ENCODE results near the gene PARD3.

Gene PARD3

GRCh38 chr10:34618611-34619010 lies 196.5 kb downstream of the PARD3 start:
- Histone ChIP-seq H3K36me3 (ENCODE audit: control insufficient read depth, insufficient read depth, low read length) (no peaks in the 10 kb centered on the region), H3K4me1 (ENCODE audit: control insufficient read depth, insufficient read depth, low read length) (no peaks in the 10 kb centered on the region), H3K27me3 (ENCODE audit: control insufficient read depth, insufficient read depth, low read length, poor library complexity, severe bottlenecking) (no peaks in the 10 kb centered on the region), H3K4me3 (ENCODE audit: insufficient read depth, low read depth, low read length) (no peak overlapping the region), H3K9me3 (ENCODE audit: control insufficient read depth, low read length) (no peaks in the 10 kb centered on the region), H3K27ac (ENCODE audit: insufficient read depth, low read depth, low read length, poor library complexity, severe bottlenecking) (no peak overlapping the region)
- 90 to 92% methylated on average over 2 of the region's 2 CpGs for WGBS, 2 experiments

GRCh38 chr10:34615770-34616169 lies 199.3 kb downstream of the PARD3 start:
- no peaks in the 10 kb centered on the region for H3K4me1 ChIP-seq (ENCODE audit: control insufficient read depth, insufficient read depth, low read length)
- H3K27me3 ChIP-seq (ENCODE audit: control insufficient read depth, insufficient read depth, low read length, poor library complexity, severe bottlenecking): no peaks in the 10 kb centered on the region
- H3K4me3 ChIP-seq (ENCODE audit: insufficient read depth, low read depth, low read length): no peak overlapping the region
- WGBS, 2 experiments: 87 to 88% methylated on average over 2 to 3 of the region's 3 CpGs
- H3K9me3 ChIP-seq (ENCODE audit: control insufficient read depth, low read length): no peaks in the 10 kb centered on the region
- no peak overlapping the region for H3K27ac ChIP-seq (ENCODE audit: insufficient read depth, low read depth, low read length, poor library complexity, severe bottlenecking)
- H3K36me3 ChIP-seq (ENCODE audit: control insufficient read depth, insufficient read depth, low read length): no peaks in the 10 kb centered on the region

GRCh38 chr10:34613491-34613890 lies 201.6 kb downstream of the PARD3 start:
- no peak overlapping the region for H3K27ac ChIP-seq (ENCODE audit: insufficient read depth, low read depth, low read length, poor library complexity, severe bottlenecking)
- 38 to 65% methylated on average over 2 to 3 of the region's 3 CpGs for WGBS, 2 experiments
- no peaks in the 10 kb centered on the region for H3K9me3 ChIP-seq (ENCODE audit: control insufficient read depth, low read length)
- no peaks in the 10 kb centered on the region for H3K36me3 ChIP-seq (ENCODE audit: control insufficient read depth, insufficient read depth, low read length)
- H3K4me1 ChIP-seq (ENCODE audit: control insufficient read depth, insufficient read depth, low read length): no peaks in the 10 kb centered on the region
- H3K4me3 ChIP-seq (ENCODE audit: insufficient read depth, low read depth, low read length): no peak overlapping the region
- no peaks in the 10 kb centered on the region for H3K27me3 ChIP-seq (ENCODE audit: control insufficient read depth, insufficient read depth, low read length, poor library complexity, severe bottlenecking)

GRCh38 chr10:34612938-34613337 lies 202.2 kb downstream of the PARD3 start:
- H3K27ac ChIP-seq (ENCODE audit: insufficient read depth, low read depth, low read length, poor library complexity, severe bottlenecking): no peak overlapping the region
- H3K4me1 ChIP-seq (ENCODE audit: control insufficient read depth, insufficient read depth, low read length): no peaks in the 10 kb centered on the region
- no peak overlapping the region for H3K4me3 ChIP-seq (ENCODE audit: insufficient read depth, low read depth, low read length)
- H3K9me3 ChIP-seq (ENCODE audit: control insufficient read depth, low read length): no peaks in the 10 kb centered on the region
- H3K27me3 ChIP-seq (ENCODE audit: control insufficient read depth, insufficient read depth, low read length, poor library complexity, severe bottlenecking): no peaks in the 10 kb centered on the region
- 89 to 100% methylated on average over 1 of the region's 1 CpG for WGBS, 2 experiments
- H3K36me3 ChIP-seq (ENCODE audit: control insufficient read depth, insufficient read depth, low read length): no peaks in the 10 kb centered on the region

- WGBS, 2 experiments: 97 to 100% methylated on average over 3 of the region's 3 CpGs
- H3K4me3 ChIP-seq (ENCODE audit: insufficient read depth, low read depth, low read length): no peak overlapping the region
- H3K27me3 ChIP-seq (ENCODE audit: control insufficient read depth, insufficient read depth, low read length, poor library complexity, severe bottlenecking): no peaks in the 10 kb centered on the region
Observed at GRCh38 chr10:34612446-34612845, 202.7 kb downstream of the PARD3 start.

GRCh38 chr10:34609287-34609940 lies 205.7 kb downstream of the PARD3 start:
- H3K36me3 ChIP-seq (ENCODE audit: control insufficient read depth, insufficient read depth, low read length): no peaks in the 10 kb centered on the region
- no peak overlapping the region for H3K27ac ChIP-seq (ENCODE audit: insufficient read depth, low read depth, low read length, poor library complexity, severe bottlenecking)
- no peak overlapping the region for H3K4me3 ChIP-seq (ENCODE audit: insufficient read depth, low read depth, low read length)
- H3K27me3 ChIP-seq (ENCODE audit: control insufficient read depth, insufficient read depth, low read length, poor library complexity, severe bottlenecking): no peaks in the 10 kb centered on the region
- no peaks in the 10 kb centered on the region for H3K4me1 ChIP-seq (ENCODE audit: control insufficient read depth, insufficient read depth, low read length)
- WGBS, 2 experiments: 92% methylated on average over 9 of the region's 9 CpGs
- no peaks in the 10 kb centered on the region for H3K9me3 ChIP-seq (ENCODE audit: control insufficient read depth, low read length)

More at GRCh38 chr10:34612446-34612845, 202.7 kb downstream of the PARD3 start:
- Histone ChIP-seq H3K36me3 (ENCODE audit: control insufficient read depth, insufficient read depth, low read length) (no peaks in the 10 kb centered on the region), H3K4me1 (ENCODE audit: control insufficient read depth, insufficient read depth, low read length) (no peaks in the 10 kb centered on the region), H3K9me3 (ENCODE audit: control insufficient read depth, low read length) (no peaks in the 10 kb centered on the region), H3K27ac (ENCODE audit: insufficient read depth, low read depth, low read length, poor library complexity, severe bottlenecking) (no peak overlapping the region)

- Histone ChIP-seq H3K27ac (ENCODE audit: insufficient read depth, low read depth, low read length, poor library complexity, severe bottlenecking) (no peak overlapping the region), H3K27me3 (ENCODE audit: control insufficient read depth, insufficient read depth, low read length, poor library complexity, severe bottlenecking) (no peaks in the 10 kb centered on the region), H3K9me3 (ENCODE audit: control insufficient read depth, low read length) (no peaks in the 10 kb centered on the region), H3K36me3 (ENCODE audit: control insufficient read depth, insufficient read depth, low read length) (no peaks in the 10 kb centered on the region), H3K4me1 (ENCODE audit: control insufficient read depth, insufficient read depth, low read length) (no peaks in the 10 kb centered on the region), H3K4me3 (ENCODE audit: insufficient read depth, low read depth, low read length) (no peak overlapping the region)
- WGBS, 2 experiments: 77 to 81% methylated on average over 3 of the region's 3 CpGs
Observed at GRCh38 chr10:34607894-34608293, 207.2 kb downstream of the PARD3 start.

- H3K4me3 ChIP-seq (ENCODE audit: insufficient read depth, low read depth, low read length): no peak overlapping the region
- H3K27ac ChIP-seq (ENCODE audit: insufficient read depth, low read depth, low read length, poor library complexity, severe bottlenecking): no peak overlapping the region
- H3K36me3 ChIP-seq (ENCODE audit: control insufficient read depth, insufficient read depth, low read length): no peaks in the 10 kb centered on the region
- no peaks in the 10 kb centered on the region for H3K9me3 ChIP-seq (ENCODE audit: control insufficient read depth, low read length)
- H3K27me3 ChIP-seq (ENCODE audit: control insufficient read depth, insufficient read depth, low read length, poor library complexity, severe bottlenecking): no peaks in the 10 kb centered on the region
- H3K4me1 ChIP-seq (ENCODE audit: control insufficient read depth, insufficient read depth, low read length): no peaks in the 10 kb centered on the region
- WGBS, 2 experiments: 84 to 93% methylated on average over 4 of the region's 4 CpGs
Observed at GRCh38 chr10:34606890-34607289, 208.2 kb downstream of the PARD3 start.

GRCh38 chr10:34602478-34602877 lies 212.6 kb downstream of the PARD3 start:
- no peaks in the 10 kb centered on the region for H3K36me3 ChIP-seq (ENCODE audit: control insufficient read depth, insufficient read depth, low read length)
- H3K4me1 ChIP-seq (ENCODE audit: control insufficient read depth, insufficient read depth, low read length): no peaks in the 10 kb centered on the region
- H3K9me3 ChIP-seq (ENCODE audit: control insufficient read depth, low read length): no peaks in the 10 kb centered on the region
- no peak overlapping the region for H3K27ac ChIP-seq (ENCODE audit: insufficient read depth, low read depth, low read length, poor library complexity, severe bottlenecking)
- no peak overlapping the region for H3K4me3 ChIP-seq (ENCODE audit: insufficient read depth, low read depth, low read length)
- no peaks in the 10 kb centered on the region for H3K27me3 ChIP-seq (ENCODE audit: control insufficient read depth, insufficient read depth, low read length, poor library complexity, severe bottlenecking)
- 94 to 96% methylated on average over 4 of the region's 4 CpGs for WGBS, 2 experiments

GRCh38 chr10:34601691-34602090 lies 213.4 kb downstream of the PARD3 start:
- Histone ChIP-seq H3K27ac (ENCODE audit: insufficient read depth, low read depth, low read length, poor library complexity, severe bottlenecking) (no peak overlapping the region), H3K36me3 (ENCODE audit: control insufficient read depth, insufficient read depth, low read length) (no peaks in the 10 kb centered on the region), H3K27me3 (ENCODE audit: control insufficient read depth, insufficient read depth, low read length, poor library complexity, severe bottlenecking) (no peaks in the 10 kb centered on the region), H3K4me1 (ENCODE audit: control insufficient read depth, insufficient read depth, low read length) (no peaks in the 10 kb centered on the region), H3K9me3 (ENCODE audit: control insufficient read depth, low read length) (no peaks in the 10 kb centered on the region), H3K4me3 (ENCODE audit: insufficient read depth, low read depth, low read length) (no peak overlapping the region)
- WGBS, 2 experiments: 92 to 100% methylated on average over 1 to 3 of the region's 4 CpGs

Data from ectodermal cell (in vitro differentiated cells).